HG02759 (cell line): ENCODE measurements around the gene PLEKHA6.

Experiments used
- ATAC-seq: cut with Tn5 transposase; IDR thresholded peaks from one replicate; pipeline ENCODE4 v1.9.1; 2021; ENCODE audit warnings: mild to moderate bottlenecking, moderate library complexity; ENCODE audit not compliant: unreplicated experiment

PLEKHA6 gene

DNA sequence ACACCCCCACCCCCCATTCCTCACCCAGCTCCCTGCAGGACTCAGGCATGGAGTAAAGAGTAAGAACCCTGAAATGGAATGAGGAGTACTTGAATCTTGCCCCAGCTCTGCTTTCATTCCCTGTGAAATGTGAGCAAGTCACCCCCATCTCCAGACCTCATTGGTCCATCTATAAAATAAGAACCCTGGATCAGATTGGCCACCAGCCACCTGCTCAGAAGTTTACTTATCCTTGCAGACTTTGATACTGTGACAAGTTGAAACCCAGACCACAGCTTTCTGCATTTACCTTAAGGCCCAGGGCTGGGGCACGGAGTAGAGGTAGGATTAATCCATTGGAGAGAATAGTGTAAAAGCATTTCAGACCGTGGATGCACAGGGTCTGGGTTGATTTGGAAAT lies 165.6 kb downstream of the PLEKHA6 start:
- no peak for ATAC-seq

DNA sequence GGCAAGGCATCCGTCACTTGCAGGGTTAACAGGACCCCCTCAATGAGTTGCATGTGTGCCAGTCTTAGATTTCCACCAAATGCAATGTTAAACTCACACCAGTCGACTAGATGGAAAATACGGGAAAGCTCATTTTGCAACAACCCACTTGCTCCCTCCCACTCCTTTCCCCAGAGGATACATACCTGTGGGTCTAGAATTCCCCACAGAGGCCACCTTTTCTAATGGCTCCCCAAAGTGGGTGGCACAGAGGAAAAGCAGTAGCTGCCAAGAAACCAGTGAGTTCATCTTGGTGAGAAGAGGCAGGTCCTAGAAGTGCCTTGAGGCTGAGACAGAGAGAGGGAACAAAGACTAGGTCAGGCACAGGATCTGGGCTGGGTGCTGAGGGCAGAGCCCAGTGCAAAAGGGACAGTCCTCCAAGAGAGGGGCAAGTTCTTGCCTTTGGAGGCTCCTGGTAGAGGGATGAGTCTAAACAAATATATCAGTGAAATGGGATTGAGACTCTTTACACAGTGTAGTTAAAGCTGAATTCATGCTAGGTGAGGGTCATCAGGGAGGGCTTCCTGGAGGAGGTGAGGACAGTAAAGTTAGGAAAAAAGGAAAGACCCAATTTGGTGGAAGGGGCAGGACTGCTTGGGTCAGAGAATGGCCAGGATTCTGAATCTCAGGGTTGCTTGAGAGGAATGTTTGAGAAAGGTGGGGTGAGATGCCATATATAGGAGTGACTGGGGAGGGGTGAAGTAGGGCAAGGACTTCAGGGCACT lies 167.0 kb downstream of the PLEKHA6 start:
- ATAC-seq, result no peak

GRCh38 chr1:204192046-204192445 lies 167.7 kb downstream of the PLEKHA6 start:
- no peak for ATAC-seq

DNA sequence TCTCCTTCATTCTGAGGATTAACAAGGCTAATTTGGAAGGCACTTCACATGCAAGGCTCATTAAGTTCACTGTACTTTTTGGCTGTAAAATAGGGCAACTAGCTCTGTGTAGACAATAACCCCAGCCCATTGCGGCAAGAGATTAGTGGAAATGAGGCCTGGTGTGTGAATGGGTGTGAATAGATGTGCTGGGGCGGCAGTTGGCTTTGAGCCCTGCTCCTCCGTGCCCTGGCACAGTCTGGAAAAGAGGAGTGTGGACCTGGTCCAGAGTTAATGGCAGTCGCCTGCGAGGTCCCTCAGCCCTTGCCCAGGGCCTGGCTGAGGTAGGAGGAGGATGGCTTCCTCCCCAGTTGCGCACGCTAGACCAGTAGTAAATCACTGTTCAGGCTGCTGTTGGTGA lies 168.3 kb downstream of the PLEKHA6 start:
- ATAC-seq, result no peak

GRCh38 chr1:204190212-204191211 lies 169.2 kb downstream of the PLEKHA6 start:
- no peak for ATAC-seq

- ATAC-seq, result no peak
Observed at GRCh38 chr1:204188959-204189639, 170.6 kb downstream of the PLEKHA6 start.

GRCh38 chr1:204186597-204186996 lies 173.1 kb downstream of the PLEKHA6 start:
- no peak for ATAC-seq

DNA sequence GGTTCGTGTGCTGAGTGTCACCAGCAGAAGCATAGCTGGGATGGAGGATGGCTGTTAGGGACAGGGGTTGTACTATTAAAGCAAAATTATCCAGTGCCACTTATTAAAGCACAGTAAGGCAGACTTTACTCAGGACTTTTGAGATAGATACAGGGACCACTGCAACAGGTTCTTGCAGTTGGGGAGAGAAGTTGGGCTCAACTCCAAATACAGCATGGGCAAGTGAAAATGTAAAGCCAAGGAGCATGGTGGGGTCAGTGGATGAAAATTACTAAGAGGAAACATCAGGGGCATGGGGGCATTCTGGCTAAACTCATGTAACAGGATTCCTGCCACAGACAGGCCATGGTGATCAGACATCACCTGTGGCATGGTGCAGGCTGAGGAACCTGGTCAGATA lies 178.6 kb downstream of the PLEKHA6 start:
- ATAC-seq, result no peak

- no peak for ATAC-seq
Observed at GRCh38 chr1:204180133-204180532, 179.6 kb downstream of the PLEKHA6 start.

- no peak for ATAC-seq
Observed at GRCh38 chr1:204178487-204179281, 181.0 kb downstream of the PLEKHA6 start.

GRCh38 chr1:204177133-204177532 lies 182.6 kb downstream of the PLEKHA6 start:
- ATAC-seq, result no peak

DNA sequence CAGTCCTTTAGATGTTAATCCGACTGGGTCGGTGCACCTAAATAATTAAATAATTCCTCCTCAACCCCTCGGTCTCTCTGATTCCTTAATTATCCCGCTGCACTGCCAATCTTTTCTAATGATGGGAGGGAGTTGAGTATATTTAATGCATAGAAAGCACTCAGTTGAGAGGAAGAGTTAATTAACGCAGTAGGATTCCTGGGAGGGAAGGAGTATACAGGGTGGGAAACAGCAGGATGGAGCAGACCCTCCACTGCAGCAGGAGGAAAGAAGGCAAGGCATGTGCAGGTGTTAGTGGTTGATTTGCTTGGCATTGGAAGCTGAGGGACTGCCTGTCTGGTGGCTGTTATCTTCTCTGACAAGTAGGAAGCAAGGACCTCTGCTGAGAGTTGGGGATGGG lies 183.7 kb downstream of the PLEKHA6 start:
- ATAC-seq, result no peak

- ATAC-seq, result no peak
Observed at GRCh38 chr1:204174958-204175357, 184.8 kb downstream of the PLEKHA6 start.

- no peak for ATAC-seq
Observed at GRCh38 chr1:204172404-204173029, 187.2 kb downstream of the PLEKHA6 start.

DNA sequence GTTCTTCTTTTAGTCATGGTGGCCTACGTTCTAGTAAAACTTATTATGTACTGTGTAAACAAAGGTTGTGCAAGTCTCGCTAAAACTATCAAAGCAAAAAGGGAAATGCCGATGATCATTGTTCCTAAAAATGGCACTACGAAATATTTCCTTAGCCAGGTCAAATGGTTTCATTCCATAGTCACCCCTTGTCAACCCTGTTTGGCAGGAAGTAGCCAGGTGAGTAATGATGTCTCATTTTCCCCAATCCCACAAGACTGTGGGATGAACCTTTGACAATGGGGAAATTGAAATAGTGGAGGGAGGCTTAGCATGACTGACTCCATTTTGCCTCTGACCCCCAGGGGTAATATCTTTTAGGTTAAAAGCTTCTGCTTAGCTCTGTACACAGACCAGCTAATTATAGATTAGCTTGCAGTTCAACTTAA lies 188.0 kb downstream of the PLEKHA6 start:
- ATAC-seq, result no peak

- no peak for ATAC-seq
Observed at GRCh38 chr1:204170494-204171155, 189.1 kb downstream of the PLEKHA6 start.

- no peak for ATAC-seq
Observed at GRCh38 chr1:204169858-204170257, 189.9 kb downstream of the PLEKHA6 start.
